GM18498 (cell line): Measurements from ENCODE around the gene MGAT5.

Experiments
- ATAC-seq: cut with Tn5 transposase; IDR thresholded peaks from one replicate; pipeline ENCODE4 v1.9.1; 2021; ENCODE audit warnings: mild to moderate bottlenecking, moderate library complexity; ENCODE audit not compliant: unreplicated experiment

Gene MGAT5

DNA sequence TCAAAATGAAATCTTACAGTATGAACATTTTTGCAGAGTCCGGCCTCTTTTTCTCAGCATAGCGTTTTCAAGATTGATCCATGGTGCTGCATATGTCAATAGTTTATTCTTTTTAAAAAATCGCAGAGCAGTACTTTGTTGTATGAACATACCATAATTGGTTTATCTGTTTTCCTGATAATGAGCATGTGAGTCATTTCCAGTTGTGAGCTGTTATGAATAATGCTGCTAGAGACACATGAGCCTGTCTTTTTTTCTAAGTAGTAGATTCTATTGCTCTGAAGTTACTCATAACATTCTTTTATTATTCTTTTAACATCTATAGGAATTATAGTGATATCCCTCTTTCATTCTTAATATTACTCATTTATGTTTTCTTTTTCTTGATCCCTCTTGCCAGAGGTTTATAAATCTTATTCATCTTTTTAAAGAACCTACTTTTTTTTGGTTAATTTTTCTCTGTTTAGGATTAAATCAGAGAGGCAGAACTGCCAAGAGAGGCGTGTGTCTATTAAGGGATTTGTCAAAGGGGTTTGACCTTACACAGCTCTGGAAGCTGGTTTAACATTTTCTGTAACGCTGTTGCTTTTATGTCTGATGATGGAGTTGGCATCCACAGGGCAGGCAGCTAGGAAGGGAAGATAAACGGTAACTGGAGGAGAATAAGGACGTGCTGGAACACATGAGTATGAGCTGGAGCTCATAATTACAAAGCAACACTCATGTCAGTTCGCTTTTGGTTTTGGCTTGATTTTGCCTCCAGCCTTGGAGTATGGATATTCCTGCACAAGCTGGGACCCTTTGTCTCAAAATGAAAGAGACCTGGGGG, 47.4 kb downstream of the MGAT5 start:
- no peak for ATAC-seq

DNA sequence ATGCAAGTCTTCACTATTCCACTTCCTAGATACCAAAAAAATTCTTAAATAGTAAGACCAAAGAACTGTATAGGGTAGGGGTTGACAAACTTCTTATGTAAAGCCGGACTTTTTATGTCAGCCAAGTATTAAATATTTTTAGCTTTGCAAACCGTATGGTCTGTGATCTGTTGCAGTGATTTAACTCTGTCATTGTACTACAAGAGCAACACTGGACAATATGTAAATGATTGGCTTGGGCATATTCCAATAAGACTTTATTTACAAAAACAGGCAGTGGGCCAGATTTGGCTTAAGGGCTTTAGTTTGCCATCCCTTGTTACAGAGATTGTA, 48.0 kb downstream of the MGAT5 start:
- ATAC-seq, result no peak

DNA sequence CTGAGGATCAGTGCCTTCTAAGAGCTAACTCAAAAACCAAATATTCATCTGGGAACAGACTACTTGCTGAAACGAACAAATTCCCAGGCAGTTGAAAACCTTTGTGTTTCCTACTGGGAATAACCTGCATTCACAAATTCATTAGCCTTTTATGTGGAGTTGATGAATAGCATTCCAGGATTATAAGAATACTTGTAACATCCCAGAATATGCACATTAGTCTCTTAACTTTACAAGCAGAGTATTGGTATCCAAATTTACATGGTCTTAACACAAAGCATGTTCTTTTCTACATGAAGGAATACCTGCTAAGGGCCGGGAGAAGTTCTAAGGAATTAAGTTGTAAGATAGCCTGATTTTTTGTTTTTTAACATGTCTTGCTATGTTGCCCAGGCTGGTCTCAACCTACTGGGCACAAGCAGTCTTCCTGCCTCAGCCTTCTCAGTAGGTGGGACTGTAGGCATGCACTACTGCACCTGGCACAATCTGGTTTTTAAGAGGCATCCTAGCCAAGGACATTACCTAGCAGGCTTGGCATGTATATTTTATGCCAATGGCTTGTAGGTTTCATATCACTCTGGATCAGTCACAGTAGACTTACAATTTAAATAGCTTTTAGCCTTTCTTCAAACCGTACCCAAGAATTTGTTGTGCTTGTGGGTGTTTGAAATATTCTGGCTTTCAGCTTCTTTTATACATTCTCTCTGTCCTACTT, 50.7 kb downstream of the MGAT5 start:
- no peak for ATAC-seq

DNA sequence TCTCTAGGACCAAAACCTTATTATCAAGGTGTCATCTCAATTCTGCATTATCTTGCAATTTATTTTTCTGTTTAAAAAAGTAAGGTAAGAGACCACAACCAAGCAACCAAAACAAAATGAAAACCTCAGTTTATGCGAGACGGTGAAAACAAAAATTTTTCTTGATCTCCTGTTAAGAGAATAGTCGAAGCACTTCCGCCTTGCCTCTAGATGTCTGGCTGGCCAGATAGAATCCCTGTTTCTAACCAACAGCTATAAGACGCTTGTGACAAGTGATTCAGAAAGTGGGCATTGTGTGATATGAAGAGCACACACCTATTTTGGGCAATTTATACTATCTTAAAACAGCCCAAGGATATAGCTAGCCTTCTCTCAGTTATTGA, 51.2 kb downstream of the MGAT5 start:
- no peak for ATAC-seq

DNA sequence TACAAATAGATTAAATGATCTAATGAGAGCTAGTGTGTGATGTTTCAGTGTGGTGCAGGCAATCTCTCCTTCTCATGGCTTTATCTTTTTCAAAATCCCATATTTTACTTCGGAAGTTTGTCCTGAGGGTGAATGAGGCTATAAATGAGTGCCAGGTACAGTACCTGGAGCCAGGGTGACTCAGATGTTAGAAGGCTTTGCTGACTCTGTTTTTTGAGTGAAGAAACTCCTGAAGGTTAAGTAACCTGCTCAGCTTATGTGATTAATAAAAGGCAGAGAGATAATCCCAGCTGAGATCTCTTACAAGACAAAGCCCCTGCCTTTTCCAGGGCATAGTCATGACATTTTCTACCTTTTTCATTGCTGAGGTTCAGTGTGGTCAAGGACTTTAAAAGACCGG, 52.6 kb downstream of the MGAT5 start:
- no peak for ATAC-seq

DNA sequence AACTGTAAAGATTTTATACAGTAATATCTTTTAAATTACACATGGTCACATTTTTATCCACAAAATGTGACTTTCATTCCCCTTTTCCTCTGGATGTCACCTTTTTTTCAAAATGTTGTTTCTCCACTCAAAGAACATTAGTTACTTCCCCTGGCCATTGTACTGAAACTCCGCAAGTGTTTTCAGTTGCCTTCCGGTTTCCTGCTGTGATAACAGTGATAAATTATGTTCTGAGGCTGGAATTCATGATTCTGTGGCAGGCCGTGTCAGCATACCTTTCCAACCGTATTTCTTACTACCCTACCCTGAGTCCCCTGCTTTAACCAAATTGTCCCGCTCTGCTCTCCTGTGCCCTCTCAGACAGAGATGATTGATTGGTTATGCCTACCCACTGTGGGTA, 53.5 kb downstream of the MGAT5 start:
- ATAC-seq, result no peak

DNA sequence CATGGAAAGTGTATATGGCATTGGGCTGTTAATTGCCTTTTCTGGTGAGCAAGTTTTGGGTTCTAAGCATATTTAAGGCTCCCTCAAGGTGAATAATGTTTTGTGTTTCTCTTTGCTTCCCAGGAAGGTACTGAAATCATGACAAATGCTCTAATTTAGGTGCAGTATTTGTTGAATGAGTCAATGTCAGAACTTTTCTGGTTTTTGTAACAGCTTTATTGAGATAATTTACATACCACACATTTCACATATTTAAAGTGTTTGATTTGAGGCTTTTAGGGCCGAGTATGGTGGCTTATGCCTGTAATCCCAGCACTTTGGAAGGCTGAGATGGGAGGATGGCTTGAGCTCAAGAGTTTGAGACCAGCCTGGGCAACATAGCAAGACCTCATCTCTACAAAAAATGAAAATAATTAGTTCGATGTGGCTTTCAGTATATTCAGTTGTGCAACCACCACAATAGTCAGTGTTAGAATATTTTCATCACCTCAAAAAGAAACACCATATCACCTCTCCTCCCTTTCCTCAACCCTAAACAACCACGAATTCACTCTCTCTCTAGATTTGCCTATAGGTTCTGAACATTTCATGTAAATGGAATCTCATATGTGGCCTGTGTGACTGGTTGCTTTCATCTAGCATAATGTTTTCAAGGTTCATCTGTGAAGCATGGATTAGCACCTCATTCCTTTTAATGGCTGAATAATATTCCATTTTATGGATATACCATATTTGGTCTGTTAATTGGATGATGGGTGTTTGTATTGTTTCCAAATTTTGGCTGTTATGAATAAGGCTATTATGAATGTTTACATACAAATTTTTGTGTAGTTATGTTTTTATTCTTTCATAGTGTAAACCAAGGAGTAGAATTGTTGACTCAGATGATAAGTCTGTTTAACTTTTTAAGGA, 54.9 kb downstream of the MGAT5 start:
- ATAC-seq, result peak; percentile 50

DNA sequence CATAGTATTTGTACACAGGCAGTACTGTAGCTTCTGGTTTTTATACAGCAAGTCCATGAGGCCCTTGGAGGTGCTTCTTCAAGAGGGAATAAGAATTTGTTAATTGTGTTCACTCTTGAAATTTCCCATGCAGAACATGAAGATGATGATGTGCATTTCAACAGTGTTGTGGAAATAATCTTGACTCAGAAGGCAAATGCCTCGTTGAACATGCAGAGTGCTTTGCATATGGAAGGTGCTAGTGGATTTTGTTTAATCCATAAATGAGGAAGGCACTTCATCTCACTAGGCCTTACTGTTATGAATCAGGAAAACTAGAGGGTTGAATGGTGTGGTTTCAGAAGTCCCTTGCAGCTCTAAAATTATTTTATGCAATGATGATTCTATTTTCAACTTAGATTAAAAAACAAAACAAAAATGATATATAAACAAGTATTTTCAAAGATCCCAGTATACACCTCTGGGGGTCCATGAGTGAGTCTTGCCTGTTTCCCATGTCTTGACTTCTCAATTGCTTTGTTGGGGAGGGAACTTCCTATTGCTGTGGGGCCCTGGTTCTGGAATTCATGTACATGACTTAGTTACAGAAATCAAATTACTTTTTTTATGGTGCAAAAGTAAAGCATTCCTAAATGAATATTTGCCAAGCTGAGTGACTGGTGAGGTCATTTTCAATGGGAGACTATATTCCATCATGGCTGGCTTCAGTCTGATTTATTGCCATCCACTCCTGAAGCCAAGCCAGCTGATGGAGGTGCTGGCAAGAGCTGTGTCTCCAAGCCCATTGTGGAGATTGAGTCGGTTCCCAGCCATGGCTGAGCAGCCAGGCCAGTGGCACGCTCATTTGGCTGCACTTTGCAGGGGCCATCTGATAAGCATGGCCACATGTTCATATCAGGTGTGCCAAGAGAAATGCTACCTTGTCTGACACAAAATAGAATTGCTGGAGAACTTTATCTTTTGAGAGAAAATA, 56.5 kb downstream of the MGAT5 start:
- no peak for ATAC-seq

DNA sequence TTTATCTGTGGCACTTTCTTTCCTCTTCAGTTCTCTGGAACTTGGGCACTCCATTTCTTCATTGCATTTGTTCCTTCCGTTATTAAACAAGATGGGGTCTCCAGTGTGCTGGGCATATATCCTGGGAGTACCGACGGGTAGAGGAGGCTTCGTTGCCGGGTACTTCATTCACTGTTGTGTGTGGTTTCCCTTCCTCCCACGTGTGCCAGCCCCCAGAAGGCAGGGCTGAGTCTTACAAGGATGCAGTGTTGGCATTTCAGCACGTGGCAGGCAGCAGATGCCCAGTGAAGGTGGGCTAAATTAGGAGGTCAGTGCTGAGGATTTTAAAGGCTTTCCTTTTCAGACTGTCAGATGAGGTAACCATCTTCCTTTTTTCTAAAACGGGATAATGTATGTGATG, 58.6 kb downstream of the MGAT5 start:
- no peak for ATAC-seq

DNA sequence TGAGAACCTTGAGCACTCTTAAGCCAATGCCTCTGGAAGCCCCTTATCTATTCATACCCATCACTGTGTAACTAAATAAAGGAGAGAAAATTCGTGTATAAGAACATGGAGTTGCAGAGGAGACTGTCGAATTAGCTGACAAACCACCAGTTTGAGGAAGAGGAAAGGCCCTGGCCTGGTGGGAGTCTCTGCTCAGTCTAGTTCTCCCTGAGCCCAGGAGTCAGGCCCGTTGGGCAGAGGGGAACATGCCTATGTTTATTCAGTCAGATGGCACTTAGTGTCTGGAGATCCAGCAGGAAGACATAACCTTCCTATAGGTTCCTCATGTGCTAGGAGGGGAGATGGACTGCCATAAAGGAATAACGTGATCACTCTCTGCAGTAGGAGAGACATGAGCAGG, 60.3 kb downstream of the MGAT5 start:
- no peak for ATAC-seq

DNA sequence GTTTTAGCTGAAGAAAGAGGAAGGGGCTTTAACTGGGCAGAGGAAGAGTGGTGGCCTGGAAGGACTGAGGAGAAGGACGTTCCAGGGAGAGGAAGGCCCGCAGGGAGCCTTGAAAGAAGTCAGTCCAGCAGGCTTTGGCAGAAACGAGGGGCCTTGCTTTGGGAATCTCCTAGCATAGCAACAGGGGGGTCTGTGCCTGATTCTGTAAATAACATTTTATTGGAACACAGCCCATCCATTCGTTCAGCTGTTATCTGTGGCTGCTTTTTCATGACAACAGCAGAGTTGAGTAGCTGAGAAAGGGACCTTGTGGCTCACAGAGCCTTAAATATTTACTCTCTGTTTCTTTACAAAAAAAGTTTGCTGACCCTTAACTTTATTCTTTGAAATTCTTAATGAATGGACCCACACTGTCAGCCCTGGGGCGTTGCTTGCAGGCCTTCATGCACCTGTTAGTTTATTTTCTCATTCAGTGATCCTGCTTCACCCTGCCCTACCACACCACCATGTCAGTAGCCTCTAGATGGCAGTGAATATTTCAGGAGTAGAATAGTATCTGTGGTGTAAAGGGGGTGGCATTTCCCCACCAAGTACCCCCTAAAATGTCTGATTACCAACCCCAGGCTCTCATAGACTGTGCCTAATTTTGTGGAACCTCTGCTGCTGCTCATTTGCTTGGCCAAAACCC, 61.0 kb downstream of the MGAT5 start:
- ATAC-seq, result no peak

DNA sequence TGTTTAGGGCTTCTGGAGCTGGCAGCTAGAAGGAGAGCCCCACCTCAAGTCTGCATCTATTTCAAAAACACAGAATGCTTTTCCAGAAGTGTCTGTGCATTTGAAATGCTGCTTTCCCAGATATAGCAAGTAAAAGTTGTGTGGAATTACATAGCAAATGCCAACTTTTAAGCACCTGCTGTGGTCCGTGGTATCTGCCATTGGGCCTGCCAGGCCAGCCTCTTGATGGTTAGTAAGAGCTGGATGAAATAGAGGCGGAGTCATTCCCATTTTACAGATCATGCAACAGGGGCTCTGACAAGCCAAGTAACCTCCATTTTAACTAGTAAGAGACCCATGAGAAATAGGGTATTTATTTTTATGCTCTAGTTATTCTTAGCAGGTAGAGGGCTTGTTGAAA, 61.6 kb downstream of the MGAT5 start:
- no peak for ATAC-seq

DNA sequence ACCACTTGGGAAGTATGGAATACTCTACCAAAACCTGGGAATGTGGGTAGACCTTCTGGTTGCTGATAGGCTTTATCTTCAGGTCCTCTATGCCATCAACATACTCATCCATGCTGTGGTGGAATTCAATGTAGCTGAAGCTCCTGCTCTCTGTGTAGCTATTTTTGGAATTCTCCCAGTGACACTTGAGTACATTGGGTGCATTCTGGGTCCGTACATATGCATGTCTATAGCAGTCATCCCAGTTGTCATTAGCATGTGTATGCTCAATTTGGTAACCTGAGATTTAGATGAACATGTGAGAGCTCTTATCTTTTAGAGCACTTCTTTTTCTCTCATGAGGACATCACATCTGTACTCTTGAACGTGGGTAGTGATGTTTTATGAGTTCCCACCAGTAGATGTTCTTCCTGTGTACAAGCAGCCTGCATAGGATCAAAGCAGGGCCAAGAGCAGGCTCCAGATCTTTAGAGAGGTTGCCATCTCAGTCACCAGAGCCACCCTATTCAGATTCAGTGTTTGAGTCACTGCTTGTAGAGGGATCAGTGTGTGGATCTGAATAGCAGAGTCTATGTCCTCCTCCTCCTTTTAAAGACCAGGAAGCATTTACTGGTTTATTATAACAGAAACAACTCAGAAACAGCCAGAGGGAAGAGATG, 65.9 kb downstream of the MGAT5 start:
- ATAC-seq, result no peak

DNA sequence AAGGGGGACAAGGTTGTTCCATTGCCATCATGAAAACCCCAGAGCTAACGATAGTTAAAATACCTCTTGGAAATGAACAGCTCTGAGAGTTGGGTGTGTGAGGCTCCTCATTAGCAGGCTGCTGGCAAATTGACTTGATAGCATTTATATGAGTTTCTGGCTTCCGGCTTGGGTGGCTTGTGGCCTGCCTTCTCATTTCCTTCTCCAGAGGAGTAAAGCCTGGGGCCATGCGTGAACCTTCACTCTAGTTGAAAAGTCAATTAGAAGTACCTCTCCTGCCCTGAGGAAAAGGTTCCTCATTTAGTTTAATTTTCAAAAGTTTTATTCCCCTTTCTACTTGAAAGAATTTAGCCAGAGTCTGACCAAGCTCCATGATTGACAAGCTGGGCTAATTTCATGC, 67.1 kb downstream of the MGAT5 start:
- no peak for ATAC-seq

DNA sequence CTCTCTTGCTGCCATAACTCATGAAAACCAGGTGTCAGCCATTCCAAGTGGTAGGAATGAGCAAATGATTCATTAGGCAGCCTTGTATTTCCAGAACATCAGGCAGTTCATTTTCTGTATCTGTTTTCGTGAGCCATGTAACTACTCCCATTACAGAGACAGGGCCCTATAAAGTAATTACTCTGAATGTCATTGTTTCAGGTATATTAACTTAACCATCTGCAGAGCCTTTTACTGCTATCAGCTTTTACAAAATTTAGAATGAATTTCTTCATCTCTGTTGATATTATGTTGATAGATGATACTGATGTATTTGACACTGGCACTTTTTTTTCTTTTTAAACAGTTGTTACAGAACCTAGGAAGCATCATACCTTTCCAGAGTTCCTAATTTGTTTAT, 69.9 kb downstream of the MGAT5 start:
- no peak for ATAC-seq

DNA sequence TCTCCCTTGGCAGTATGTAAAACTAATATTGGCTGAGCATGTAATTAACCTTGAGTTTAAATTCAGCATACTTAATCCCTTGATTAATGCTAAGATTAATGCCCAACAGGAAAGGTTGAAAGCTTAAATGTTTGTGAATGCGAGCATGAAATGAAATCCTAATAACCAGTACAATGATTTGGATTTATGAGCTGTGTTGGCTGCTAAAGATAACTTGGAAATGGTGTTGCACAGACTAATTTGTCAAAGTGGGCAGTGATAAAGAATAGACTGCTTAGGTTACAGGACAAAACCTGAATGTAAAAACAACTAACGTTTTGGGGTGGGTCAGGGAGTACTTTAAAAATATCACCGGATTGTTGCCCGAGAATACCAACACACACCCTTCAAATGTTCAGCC, 70.6 kb downstream of the MGAT5 start:
- ATAC-seq, result no peak

DNA sequence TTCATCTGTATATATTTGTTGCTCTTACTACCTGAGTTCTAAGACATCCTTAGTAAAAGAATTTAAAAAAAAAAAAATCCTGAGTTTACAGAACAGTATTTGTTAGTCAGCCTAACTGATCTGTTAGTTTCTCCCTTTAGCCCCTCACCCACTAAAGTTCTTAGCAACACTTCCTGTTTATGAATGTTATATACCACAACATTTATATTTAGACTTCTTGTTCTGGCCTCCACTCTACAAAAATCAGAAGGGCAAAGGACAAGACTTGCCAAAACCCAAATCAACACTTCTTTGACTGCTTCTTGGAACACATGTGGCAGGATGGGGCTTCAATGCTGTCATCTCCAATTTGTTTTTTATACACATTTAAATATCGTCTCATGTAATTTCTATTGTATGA, 71.1 kb downstream of the MGAT5 start:
- ATAC-seq, result peak; percentile 71

DNA sequence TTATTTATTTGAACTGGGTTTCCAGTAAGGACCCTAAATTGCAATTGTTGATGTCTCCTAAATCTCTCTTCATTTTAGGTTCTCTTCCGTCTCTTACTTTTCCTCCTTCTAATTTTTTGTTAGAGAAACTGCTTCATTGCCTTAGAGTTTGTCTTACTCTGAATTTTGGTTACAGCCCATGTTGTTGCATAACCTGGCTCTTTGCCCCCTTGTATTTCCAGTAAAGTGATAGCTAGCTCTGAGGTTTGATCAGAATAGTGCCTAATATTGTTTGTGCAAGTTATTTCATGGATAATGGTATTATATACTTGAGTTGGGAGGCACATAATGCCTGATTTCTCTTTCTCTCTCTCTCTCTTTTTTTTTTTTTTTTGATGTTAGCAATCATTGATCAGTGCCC, 71.8 kb downstream of the MGAT5 start:
- no peak for ATAC-seq

DNA sequence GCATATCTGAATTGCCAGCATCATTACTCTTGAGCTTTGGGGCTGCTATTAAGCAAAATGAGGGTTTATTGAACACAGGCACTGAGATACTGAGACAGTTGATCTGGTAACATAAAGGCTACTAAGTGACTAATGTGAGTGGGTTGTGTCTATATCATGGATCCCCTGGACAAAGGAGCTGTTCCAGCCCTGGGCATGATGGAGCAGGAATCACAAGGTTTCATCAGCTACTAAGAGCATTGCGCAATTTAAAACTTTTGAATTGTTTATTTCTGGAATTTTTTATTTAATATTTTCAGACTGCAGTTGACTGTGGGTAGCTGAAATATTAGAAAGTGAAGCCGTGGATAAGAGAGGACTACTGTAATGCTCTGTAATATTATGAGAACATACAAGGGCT, 73.5 kb downstream of the MGAT5 start:
- ATAC-seq, result no peak
